NCI-H146 treated with DMSO at 0.1 percent for 48 hours (cell line): ENCODE data around the gene CSNK1A1.
"Not testable (repeated sequence)": the region's sequence is repeated elsewhere in the genome, so short reads cannot be mapped to it uniquely, and the experiment has no call there.

Experiments used
- DNase-seq: peaks from one replicate; lab custom pipeline; 2025; ENCODE audit not compliant: unreplicated experiment; lab: John Stamatoyannopoulos, UW

Gene CSNK1A1

DNA sequence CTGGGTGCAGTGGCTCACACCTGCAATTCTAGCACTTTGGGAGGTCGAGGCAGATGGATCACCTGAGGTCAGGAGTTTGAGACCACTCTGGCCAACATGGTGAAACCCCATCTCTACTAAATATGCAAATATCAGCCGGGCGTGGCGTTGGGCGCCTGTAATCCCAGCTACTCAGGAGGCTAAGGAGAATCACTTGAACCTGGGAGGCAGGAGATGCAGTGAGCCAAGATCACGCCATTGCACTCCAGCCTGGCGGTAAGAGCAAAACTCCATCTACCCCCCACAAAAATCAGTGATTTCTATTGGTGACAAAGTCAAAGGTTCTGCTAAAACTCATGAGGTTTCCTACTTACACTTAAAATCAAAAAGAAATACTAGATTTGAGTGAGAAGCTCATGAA is 18.8 kb downstream of the CSNK1A1 start:
- no peak for DNase-seq

DNA sequence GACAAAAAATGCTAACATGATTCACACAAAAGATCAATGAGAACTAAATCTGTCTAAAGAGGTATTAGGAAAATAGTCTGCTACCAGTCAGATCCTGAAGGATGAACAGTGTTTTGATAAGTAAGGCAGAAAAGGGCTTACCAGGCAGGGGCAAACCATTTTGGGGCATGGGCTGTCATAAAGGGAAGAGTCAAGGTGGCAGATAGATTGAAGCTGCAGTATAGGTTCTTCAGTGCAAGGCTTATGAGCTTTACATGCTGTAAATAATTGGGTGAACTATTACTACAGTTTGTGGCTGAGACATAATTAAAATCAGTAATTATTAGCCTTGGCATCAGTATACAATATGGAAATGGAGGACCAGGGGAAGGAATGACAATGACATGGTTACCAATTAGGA is 21.8 kb downstream of the CSNK1A1 start:
- no peak for DNase-seq

DNA sequence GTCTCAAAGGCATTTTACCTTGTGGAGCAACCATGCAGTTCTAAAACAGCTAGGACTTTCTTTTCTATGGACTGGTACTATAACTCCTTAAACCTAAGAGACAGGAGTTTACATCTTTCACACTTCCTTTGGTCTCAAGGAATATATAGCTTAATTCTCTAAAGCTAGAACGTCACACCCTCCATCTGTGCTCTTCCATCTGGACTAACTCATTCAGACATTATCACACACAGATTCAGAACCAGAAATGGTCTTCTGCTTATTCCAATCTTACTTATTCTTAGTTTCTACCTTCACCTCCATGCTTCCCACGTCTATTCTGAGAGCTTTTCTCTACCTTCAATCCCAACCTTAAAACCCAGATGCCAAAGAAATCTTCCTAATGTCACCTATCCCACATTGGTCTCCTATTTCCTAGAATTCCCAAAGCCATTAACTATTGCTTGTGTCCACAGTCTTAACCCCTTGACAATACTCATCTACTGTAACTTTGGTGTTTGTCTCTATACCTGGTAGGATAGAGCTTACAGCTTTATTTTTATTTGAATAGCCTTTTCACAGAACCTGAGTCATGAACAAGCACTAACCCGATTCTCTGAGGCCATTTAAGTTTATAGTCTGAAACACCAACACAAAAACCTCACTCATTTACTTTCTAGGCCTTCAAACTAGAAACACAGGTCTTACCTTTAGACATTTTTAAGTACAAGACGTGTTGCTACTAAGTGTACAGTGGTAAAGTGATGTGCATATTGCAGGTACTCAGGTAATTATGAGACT is 22.8 kb downstream of the CSNK1A1 start:
- no peak for DNase-seq

DNA sequence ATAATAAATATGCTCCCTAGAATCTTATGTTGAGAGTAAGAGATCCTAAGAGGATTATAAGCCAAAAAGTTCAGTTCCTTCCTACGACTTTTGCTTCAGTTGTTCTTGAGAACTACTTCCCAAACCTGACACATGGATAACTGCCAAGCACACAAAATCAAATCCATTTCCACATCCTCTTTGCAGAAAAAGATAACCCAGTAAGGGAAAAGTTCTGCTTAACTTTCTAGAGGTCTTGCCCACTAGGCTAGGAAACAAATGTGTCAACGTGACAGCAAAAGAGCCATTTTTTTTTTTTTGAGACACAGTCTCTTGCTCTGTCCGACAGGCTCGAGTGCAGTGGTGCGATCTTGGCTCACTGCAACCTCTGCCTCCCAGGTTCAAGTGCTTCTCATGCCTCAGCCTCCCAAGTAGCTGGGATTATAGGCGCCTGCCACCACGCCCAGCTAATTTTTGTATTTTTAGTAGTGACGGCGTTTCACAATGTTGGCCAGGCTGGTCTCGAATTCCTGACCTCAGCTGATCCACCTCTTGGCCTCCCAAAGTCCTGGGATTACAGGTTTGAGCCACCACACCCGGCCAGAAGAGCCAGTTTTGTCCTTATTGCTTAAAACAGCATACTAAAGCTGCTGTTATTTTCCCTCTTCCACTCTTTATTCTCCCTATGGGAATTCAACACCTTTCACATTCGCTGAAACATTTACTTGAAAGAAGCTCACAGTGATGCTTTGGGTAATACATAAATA is 24.2 kb downstream of the CSNK1A1 start:
- no peak for DNase-seq

DNA sequence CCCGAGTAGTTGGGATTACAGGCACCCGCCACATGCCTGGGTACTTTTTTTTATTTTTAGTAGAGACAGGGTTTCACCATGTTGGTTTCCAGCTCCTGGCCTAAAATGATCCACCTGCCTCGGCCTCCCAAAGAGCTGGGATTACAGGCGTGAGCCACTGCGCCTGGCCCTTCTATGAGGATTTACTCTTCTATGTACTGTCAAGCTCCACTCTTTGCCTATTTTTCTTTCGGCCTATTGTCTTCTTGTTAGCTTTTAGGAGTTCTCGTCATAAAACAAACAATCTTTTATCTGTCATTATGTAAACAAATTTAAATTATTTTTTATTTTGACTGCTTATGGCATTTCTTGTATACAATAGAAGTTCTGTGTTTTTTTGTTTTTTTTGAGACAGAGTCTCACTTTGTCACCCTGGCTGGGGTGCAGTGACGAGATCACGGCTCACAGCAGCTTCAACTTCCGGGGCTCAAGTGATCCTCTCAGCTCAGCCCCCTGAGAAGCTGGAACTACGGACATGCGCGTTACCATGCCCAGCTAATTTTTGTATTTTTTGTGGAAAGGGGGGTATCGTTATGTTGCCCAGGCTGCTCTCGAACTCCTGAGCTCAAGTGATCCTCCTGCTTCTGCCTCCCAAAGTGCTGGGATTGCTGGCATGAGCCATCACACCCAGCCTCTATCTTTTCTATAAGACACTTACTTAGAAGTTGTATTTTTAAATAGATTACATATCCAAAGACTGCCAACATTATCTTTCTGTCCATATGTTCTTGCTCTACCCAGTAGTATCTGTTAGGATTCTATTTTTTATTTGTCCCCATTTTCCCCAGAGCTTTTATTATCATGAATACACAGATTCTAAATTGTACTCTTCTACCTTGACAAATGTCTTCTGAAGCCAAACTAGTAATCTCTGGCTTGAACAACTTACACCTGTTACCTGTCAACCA is 29.2 kb downstream of the CSNK1A1 start:
- DNase-seq, result no peak

DNA sequence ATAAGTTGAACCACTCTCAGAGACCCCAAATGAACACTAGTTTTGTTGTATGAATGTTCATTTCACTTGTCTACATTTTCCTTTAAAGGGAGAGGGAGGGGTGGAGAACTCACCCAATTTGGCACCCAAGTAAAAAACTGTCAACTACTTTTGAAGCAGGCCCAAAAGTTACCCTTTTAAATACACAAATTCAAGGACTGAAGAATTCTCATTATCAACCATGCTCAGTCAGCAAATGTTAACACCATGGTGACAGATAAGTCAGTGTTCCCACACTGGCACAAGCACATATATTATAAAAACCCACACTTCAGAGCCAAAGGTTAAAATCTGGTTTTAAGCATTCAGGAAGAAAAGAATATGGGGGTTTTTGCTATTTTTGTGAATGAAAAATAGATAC is 31.6 kb downstream of the CSNK1A1 start:
- DNase-seq, result no peak

DNA sequence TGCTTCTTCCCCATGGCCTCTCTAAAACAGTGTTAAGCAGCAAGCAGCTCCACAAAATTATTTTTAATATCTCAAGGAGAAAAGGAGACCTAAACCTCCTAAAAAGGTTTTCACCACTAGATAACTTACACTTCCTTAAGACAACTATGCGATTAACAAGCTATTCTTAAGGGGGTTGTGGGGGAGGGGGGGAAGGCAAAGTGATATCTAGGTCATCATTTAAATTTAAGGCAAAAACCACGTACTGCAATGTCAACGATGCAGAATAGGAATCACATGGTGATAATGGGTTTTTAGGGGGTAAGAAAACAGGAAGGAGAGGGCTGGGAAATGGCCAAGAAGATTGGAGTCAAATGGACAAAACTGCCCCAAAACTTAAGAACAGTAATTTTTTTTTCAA is 32.6 kb downstream of the CSNK1A1 start:
- DNase-seq, result no peak

DNA sequence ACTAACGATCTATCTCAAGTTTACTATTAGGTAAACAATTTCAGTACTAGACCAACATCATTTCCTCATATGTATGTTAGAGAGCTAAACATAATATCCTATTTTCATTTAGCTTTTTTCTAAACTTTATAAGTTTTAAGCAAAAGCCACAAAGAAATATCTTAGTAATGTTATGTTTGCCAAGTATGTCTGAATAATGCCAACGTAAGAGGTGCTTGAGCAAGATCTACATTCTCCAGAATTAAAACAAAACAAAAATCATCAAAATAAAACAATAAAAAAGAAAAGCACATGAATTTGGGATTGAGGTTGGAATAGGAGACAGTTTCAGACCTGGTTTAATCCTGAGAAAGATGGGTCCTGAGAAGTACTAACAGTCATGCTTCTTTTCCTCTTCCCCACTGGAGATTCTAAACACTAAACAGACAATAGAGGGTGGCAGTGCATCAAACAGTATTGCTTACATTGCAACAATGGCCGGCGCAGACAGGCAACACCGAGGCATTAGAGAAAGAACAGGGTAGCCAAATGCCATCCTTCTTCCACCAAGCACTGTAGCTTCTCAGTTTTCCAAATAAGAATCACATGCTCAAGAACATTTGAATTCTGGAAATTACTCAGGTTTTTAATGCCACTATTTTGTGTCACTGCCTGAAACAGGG is 33.6 kb downstream of the CSNK1A1 start:
- no peak for DNase-seq

DNA sequence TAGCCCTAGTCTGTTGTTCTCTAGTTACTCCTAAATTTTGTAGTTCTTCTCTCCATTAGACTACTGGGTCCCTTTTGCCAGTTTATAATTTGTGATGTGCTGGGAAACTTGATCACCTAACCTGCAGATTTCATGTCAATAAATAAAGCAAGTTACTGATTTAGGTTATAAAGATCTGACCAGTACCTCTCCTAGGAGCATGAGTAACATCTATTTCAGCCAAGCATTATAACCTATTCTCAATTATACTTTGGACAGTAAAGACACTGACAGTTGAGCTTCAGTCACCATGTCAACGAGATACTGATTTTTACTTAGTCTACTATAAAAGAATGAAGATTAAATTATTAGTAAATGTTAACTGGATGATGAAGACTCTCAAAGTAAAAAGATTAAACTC is 36.7 kb downstream of the CSNK1A1 start:
- DNase-seq, result no peak

DNA sequence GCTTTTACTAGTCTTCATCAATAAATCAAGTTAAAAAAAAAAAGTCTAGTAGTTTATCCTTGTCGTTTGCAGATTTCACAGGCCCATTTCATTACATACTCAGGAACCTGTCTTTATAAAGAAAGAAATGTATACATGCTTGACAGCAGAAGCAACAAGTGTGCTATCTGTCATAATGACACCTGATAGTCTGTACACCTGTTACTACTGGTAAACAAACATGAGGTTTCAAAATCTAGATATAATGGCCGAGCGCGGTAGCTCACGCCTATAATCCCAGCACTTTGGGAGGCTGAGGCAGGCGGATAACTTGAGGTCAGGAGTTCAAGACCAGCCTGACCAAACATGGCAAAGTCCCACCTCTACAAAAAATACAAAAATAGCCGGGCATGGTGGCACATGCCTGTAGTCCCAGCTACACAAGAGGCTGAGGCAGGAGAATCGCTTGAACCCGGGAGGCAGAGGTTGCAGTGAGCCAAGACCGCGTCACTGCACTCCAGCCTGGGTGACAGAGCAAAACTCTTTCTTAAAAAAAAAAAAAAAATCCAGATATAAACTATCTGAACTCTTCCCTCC is 37.8 kb downstream of the CSNK1A1 start:
- not testable (repeated sequence) for DNase-seq

DNA sequence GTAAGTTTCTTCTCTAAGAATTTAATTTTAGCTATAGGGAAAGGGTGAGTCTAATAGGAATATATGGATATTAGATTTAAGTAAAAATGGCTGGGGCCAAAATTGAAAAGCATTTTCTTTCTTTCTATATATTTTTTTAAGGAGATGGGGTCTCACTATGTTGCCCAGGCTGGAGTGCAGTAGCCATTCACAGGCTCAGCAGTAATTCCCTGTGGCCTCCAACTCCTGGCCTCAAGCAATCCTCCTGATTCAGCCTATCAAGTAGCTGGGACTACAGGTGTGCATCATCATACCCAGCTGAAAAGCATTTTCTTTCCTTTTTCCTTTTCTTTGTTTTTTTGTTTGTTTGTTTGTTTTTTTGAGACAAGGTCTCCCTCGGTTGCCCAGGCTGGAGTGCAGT is 41.1 kb downstream of the CSNK1A1 start:
- no peak for DNase-seq

DNA sequence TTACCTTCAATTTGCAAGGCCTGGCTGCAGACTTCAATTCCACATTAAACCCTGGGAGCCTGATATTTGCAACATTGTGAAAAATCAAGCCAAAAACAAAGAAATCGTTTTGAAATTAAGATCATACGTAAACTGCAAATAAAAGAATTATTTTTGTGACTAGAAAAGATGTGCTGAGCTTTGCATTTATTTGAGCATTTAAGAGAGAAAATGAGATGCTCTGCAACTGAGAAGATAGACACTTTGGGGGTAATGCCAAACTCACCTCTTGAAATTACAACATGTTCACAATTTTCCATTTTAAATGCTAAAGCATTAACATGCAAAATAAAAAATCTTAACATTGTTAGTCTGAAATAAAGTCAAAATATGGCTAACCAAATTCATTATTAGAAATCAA is 46.6 kb downstream of the CSNK1A1 start:
- DNase-seq, result no peak

DNA sequence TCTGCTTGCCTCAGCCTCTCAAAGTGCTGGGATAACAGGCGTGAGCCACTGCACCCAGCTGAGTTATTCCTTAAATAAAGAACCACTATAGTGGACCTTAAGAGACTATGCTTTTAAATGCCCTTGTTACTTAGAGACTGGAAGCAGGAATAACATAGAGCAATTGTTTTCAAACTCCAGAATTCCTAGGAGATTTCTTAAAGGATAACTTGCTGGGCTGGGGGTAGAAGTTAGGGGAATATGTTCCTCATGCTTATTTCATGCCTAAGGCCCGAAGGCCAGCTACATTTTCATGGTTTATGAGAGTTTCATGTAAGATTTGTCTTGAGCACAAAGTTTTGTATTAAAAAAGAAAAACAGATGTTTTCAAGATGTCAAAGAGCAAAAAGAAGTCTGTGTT is 48.2 kb downstream of the CSNK1A1 start:
- no peak for DNase-seq

DNA sequence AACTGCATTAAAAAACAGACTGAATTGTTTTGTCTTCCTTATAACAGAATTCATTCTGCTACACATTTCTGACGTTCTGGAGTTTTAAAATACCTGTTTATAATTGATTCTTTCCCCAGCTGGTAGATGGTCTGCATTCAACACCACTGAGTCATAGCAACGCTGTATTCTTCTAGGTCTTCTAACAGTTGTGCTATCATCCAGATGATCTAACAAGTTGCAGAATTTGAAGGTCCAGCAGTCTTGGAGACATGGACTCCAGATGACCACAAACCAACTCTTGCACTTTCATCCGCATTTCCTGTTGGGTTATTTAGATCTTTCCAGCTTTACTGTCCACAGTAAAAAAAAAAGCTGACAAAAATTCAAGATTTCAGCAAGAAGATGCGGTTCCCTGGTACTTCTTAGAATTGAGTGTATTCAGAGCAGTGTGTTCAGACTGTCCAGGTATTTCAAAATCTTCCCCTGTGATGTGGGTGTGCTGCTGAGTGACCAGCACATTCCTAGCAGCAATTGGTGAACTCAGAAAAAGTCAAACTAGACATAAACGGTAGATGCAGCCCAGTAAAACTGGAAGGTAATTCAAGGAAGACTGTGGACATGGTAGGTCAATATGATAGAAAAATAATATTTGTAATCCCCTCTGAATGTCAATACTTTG is 50.2 kb downstream of the CSNK1A1 start:
- no peak for DNase-seq

DNA sequence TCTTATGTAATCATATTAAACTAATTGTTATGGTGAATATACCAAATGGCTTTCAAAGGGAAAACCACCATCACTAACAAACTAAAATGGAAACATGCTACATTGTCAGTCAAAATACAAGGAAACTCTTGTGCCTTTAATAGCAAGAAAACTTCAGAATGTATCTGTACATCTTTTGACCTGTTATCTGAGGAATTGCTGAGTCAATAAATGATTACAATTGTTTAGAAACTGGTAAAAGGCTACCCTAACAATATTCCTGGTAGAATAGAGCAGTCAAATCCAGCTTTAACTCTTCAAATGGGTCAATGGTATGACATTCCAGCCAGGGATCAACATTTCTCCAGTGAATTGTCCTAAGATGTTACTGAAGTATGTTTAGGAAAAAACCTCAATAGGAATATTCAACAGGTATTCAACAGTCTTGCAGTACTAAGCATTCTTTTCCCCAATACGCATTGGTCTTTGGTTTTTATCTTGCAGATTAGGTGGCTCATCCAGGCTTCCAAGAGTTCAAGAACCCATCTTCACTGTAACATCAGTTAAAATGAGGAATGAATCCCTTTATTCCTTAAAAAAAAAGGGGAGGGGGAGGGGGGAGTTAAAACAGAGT is 52.4 kb downstream of the CSNK1A1 start:
- DNase-seq, result no peak

DNA sequence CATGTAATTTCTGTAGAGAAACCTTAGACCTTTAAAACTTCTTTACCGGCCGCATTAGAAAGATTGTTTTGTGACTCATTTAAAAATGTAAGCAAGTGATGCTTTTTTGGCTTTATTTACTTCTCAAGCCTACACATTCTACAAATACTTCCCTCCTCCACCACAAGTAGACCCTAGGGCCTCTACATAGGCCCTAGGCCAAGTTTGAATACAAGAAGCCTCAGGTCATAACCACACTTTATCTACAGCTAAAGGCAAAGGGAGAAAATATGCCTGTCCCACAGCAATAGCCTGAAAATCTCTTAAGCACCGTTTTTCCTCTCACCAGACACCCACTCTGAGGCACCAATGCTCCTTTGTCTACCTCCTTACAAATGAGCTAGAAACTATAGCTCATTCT is 53.9 kb downstream of the CSNK1A1 start:
- no peak for DNase-seq

DNA sequence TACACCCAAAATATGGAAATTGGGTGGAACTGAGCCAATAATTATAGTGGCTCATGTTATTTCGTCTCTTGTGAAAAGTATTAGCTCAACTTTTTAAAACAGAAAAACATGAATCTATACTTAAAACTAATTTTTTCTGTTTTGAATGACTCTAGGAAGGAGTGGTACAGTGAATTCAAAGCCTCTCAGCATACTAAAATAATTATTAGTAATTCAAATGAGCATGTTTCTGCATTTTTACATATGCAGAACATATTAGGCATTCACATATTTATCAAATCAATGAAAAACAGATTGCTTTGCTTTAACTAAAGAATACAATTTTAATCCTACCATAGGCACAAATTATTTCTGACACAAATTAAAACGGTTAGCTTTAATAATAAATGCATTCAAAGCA is 54.3 kb downstream of the CSNK1A1 start:
- DNase-seq, result no peak

DNA sequence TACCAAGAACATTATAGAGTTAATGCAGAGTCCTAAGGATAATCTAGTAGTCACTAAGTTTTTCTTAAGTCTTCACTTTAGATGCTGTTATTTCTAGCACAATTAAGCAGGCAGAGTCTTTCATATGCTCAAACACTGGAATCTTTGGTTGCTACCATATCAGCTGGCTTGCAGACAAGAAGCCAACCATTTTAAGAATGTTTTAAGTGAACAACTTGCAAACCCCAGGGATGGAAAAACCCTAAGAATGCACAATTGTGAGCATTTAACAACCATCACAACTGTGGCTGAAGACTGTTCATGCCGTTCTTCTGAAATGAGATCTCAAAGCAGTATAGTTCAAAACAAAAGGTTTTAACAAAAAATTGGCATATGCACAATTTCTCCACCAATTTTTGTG is 55.1 kb downstream of the CSNK1A1 start:
- DNase-seq, result no peak

DNA sequence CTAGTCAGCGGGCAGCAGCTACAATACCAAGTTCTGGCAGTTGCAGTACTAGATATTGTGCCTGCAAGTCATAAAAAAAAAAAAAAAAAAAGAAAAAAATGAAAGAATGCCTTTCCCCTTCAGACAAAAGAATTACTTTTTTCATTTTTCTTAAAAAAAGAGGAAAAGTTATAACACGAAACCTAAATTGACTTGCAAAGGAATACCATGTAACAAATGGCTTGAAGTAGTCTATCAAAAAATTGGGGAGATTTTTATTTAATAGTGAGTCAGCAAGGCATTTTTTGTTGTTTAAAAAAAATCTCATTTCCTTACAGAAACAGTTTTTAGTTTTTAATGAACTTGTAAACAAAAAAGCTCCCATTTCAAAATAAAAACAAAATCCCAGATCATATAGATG is 55.6 kb downstream of the CSNK1A1 start:
- no peak for DNase-seq

DNA sequence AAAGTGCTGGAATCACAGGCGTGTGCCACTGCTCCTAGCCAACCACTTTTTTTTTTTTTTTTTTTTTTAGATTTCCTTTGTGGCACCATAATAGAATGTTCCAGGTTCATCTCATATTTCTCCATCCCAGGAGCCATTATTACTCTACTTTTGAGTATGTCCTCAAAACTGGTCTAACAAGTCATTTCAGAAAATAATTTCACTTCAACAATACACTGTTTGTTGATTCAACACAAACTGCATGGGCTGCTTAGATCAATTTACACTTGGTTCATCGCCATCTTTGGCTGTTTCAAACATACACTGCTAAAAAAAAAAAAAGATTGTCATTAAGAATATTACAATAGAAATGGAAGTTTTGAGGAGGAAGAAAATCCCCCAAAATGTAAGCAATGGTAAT is 57.9 kb downstream of the CSNK1A1 start:
- no peak for DNase-seq
